HEK293 (cell line): Measurements from ENCODE around the gene SCGB3A1.

Source experiments
- CTCF ChIA-PET: fragments of 350-600 bp; formaldehyde crosslinking; extraction: SDS; loops from one replicate; lab custom pipeline; 2021; ENCODE audit warnings: antibody characterized with exemption; lab: Yijun Ruan, JAX
- POLR2A ChIA-PET: fragments of 300-600 bp; formaldehyde crosslinking; extraction: SDS; loops from one replicate; lab custom pipeline; 2020; ENCODE audit warnings: antibody characterized with exemption, inconsistent platforms; lab: Yijun Ruan, JAX
- H3K27ac ChIP-seq: fragments of 200-500 bp; sonication (Bioruptor generic); 2 replicates; pipeline ENCODE4 v1.5.1; 2014; ENCODE audit warnings: low read depth, low read length, control low read depth, inconsistent platforms; ENCODE audit errors: extremely low read depth
- H3K36me3 ChIP-seq, 2 experiments: fragments of 200-500 bp in 1 of 2; sonication (Bioruptor generic) in 1 of 2; 1 replicate in 1 of 2; 2 replicates in 1 of 2; pipeline ENCODE4 v1.5.1; 2014 to 2017; ENCODE audit warnings: inconsistent platforms in 2 of 2, low read length in 2 of 2; ENCODE audit not compliant: control insufficient read depth in 2 of 2, insufficient read depth in 1 of 2
- H3K4me1 ChIP-seq: fragments of 200-500 bp; sonication (Bioruptor generic); 2 replicates; pipeline ENCODE4 v1.5.1; 2014; ENCODE audit warnings: mild to moderate bottlenecking, low read length, inconsistent platforms; ENCODE audit not compliant: control insufficient read depth, insufficient read depth
- H3K4me3 ChIP-seq: 2 replicates; pipeline ENCODE4 v1.5.1; 2011; ENCODE audit warnings: low read depth, mild to moderate bottlenecking, control low read depth, low read length, moderate library complexity
- H3K9me3 ChIP-seq: fragments of 200-500 bp; sonication (Bioruptor generic); 2 replicates; pipeline ENCODE4 v1.5.1; 2014; ENCODE audit warnings: low read depth, low read length, inconsistent platforms; ENCODE audit not compliant: control insufficient read depth, insufficient read depth
- EGR2 ChIP-seq: fragments of 450-650 bp; formaldehyde crosslinking; IDR thresholded peaks from 2 replicates; pipeline ENCODE4 v1.5.1; 2016; ENCODE audit warnings: low read depth, missing biosample characterization, missing genetic modification characterization
- FEZF1 ChIP-seq: fragments of 450-650 bp; formaldehyde crosslinking; IDR thresholded peaks from 2 replicates; pipeline ENCODE4 v1.5.1; 2016; ENCODE audit warnings: missing biosample characterization, missing genetic modification characterization
- GFI1B ChIP-seq: fragments of 450-650 bp; formaldehyde crosslinking; IDR thresholded peaks from 2 replicates; pipeline ENCODE4 v1.5.1; 2016; ENCODE audit warnings: missing biosample characterization, missing genetic modification characterization
- HOXC10 ChIP-seq: sonication (generic); formaldehyde crosslinking; IDR thresholded peaks from 2 replicates; pipeline ENCODE4 v1.8.1; 2023; ENCODE audit warnings: mild to moderate bottlenecking, missing genetic modification reagents
- KLF8 ChIP-seq: fragments of 450-650 bp; formaldehyde crosslinking; IDR thresholded peaks from 2 replicates; pipeline ENCODE4 v1.5.1; 2016; ENCODE audit warnings: missing biosample characterization, missing genetic modification characterization
- PATZ1 ChIP-seq: fragments of 450-650 bp; formaldehyde crosslinking; IDR thresholded peaks from 2 replicates; pipeline ENCODE4 v1.5.1; 2016; ENCODE audit warnings: missing biosample characterization, missing genetic modification characterization
- PRDM6 ChIP-seq: fragments of 450-650 bp; formaldehyde crosslinking; IDR thresholded peaks from 2 replicates; pipeline ENCODE4 v1.5.1; 2017; ENCODE audit warnings: missing biosample characterization, missing genetic modification characterization
- SCRT1 ChIP-seq: fragments of 450-650 bp; formaldehyde crosslinking; IDR thresholded peaks from 2 replicates; pipeline ENCODE4 v1.5.1; 2016; ENCODE audit warnings: missing biosample characterization, missing genetic modification characterization, borderline replicate concordance
- TRIM28 ChIP-seq: IDR thresholded peaks from 2 replicates; pipeline ENCODE4 v1.6.1; 2011; ENCODE audit warnings: low read length, control low read depth, borderline replicate concordance
- ZBTB10 ChIP-seq: fragments of 450-650 bp; formaldehyde crosslinking; IDR thresholded peaks from 2 replicates; pipeline ENCODE4 v1.5.1; 2016; ENCODE audit warnings: missing biosample characterization, missing genetic modification characterization
- ZBTB48 ChIP-seq: fragments of 450-650 bp; formaldehyde crosslinking; IDR thresholded peaks from 2 replicates; pipeline ENCODE4 v1.5.1; 2016; ENCODE audit warnings: missing biosample characterization, missing genetic modification characterization
- ZEB2 ChIP-seq: fragments of 450-650 bp; formaldehyde crosslinking; IDR thresholded peaks from 2 replicates; pipeline ENCODE4 v1.5.1; 2016; ENCODE audit warnings: missing biosample characterization, missing genetic modification characterization
- ZNF362 ChIP-seq: fragments of 450-650 bp; formaldehyde crosslinking; IDR thresholded peaks from 2 replicates; pipeline ENCODE4 v1.5.1; 2016; ENCODE audit warnings: missing biosample characterization, missing genetic modification characterization
- ZNF37A ChIP-seq: fragments of 450-650 bp; IDR thresholded peaks from 2 replicates; pipeline ENCODE4 v1.5.1; 2018; ENCODE audit warnings: missing biosample characterization, missing genetic modification characterization
- ZNF416 ChIP-seq: fragments of 450-650 bp; formaldehyde crosslinking; IDR thresholded peaks from 2 replicates; pipeline ENCODE4 v1.5.1; 2016; ENCODE audit warnings: missing biosample characterization, missing genetic modification characterization
- ZNF449 ChIP-seq: fragments of 450-650 bp; formaldehyde crosslinking; IDR thresholded peaks from 2 replicates; pipeline ENCODE4 v1.5.1; 2017; ENCODE audit warnings: missing biosample characterization, mild to moderate bottlenecking, missing genetic modification characterization, moderate library complexity
- ZNF48 ChIP-seq: fragments of 450-650 bp; formaldehyde crosslinking; IDR thresholded peaks from 2 replicates; pipeline ENCODE4 v1.5.1; 2016; ENCODE audit warnings: missing biosample characterization, missing genetic modification characterization
- ZNF510 ChIP-seq: fragments of 450-650 bp; formaldehyde crosslinking; IDR thresholded peaks from 2 replicates; pipeline ENCODE4 v1.5.1; 2018; ENCODE audit warnings: mild to moderate bottlenecking, missing genetic modification characterization, missing biosample characterization; ENCODE audit not compliant: insufficient replicate concordance
- ZNF560 ChIP-seq: fragments of 450-650 bp; formaldehyde crosslinking; IDR thresholded peaks from 2 replicates; pipeline ENCODE4 v1.5.1; 2017; ENCODE audit warnings: missing biosample characterization, missing genetic modification characterization, borderline replicate concordance
- ZNF585B ChIP-seq: fragments of 450-650 bp; formaldehyde crosslinking; IDR thresholded peaks from 2 replicates; pipeline ENCODE4 v1.5.1; 2016; ENCODE audit warnings: missing biosample characterization, missing genetic modification characterization
- ZNF658 ChIP-seq: fragments of 450-650 bp; formaldehyde crosslinking; IDR thresholded peaks from 2 replicates; pipeline ENCODE4; 2016; ENCODE audit warnings: missing biosample characterization, missing genetic modification characterization
- ZNF677 ChIP-seq: fragments of 450-650 bp; IDR thresholded peaks from 2 replicates; pipeline ENCODE4 v1.5.0; 2018; ENCODE audit warnings: missing biosample characterization, mild to moderate bottlenecking, missing genetic modification characterization, moderate library complexity
- TF ChIP-seq, protein P1 (sequence below): fragments of 450-650 bp; formaldehyde crosslinking; IDR thresholded peaks from 2 replicates; pipeline ENCODE4 v1.5.1; 2016; ENCODE audit warnings: missing biosample characterization, missing genetic modification characterization
- TF ChIP-seq, protein P2 (sequence below): fragments of 450-650 bp; formaldehyde crosslinking; IDR thresholded peaks from 2 replicates; pipeline ENCODE4 v1.5.1; 2017; ENCODE audit warnings: missing biosample characterization, missing genetic modification characterization

Gene SCGB3A1

GRCh38 chr5:180618487-180618828 is 27.2 kb upstream of the SCGB3A1 start (continued):
- TF ChIP-seq, protein P1, sequence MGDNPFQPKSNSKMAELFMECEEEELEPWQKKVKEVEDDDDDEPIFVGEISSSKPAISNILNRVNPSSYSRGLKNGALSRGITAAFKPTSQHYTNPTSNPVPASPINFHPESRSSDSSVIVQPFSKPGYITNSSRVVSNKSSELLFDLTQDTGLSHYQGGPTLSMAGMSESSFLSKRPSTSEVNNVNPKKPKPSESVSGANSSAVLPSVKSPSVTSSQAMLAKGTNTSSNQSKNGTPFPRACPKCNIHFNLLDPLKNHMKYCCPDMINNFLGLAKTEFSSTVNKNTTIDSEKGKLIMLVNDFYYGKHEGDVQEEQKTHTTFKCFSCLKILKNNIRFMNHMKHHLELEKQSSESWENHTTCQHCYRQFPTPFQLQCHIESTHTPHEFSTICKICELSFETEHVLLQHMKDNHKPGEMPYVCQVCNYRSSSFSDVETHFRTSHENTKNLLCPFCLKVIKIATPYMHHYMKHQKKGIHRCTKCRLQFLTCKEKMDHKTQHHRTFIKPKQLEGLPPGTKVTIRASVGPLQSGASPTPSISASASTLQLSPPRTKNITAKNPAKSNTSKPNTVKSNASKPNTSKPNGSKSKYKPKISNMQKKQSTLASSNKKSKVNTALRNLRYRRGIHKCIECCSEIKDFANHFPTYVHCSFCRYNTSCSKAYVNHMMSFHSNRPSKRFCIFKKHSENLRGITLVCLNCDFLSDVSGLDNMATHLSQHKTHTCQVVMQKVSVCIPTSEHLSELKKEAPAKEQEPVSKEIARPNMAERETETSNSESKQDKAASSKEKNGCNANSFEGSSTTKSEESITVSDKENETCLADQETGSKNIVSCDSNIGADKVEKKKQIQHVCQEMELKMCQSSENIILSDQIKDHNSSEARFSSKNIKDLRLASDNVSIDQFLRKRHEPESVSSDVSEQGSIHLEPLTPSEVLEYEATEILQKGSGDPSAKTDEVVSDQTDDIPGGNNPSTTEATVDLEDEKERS (tag by site-specific recombination), result no peak
- TF ChIP-seq PRDM6 (tag by site-specific recombination), result no peak
- no peak for TF ChIP-seq ZNF585B (tag by site-specific recombination)
- TF ChIP-seq ZNF362 (tag by site-specific recombination), result no peak
- TF ChIP-seq ZNF658 (tag by site-specific recombination), result no peak
- TF ChIP-seq KLF8 (tag by site-specific recombination), result 0 out of 2 replicates have a peak, but pooled peaks have one; percentile 27
- no peak for TF ChIP-seq FEZF1 (tag by site-specific recombination)
- TF ChIP-seq ZNF416, result no peak
- no peak for TF ChIP-seq PATZ1 (tag by site-specific recombination)
- TF ChIP-seq ZBTB48 (tag by site-specific recombination), result no peak
- TF ChIP-seq GFI1B (tag by site-specific recombination), result no peak
- TF ChIP-seq ZNF510 (tag by site-specific recombination), result no peak
- peak; percentile 27; the same call in 1 of the 2 replicates for TF ChIP-seq EGR2 (tag by site-specific recombination)

DNA sequence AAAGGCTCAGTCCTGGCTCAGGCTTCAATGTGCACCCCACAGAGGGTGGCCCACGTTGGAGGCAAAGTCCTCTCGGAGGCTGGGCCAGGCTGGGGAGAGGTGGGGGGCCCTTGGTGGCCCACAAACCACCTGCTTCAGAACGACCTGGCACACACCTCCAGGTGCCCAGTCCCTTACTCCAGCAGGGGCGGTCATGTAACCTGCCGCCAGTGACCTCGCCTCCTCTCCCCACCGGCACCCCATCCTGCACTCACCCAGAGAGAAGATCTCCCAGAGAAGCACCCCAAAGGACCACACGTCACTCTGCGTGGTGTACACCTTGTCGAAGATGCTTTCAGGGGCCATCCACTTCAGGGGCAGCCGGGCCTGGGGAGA is 22.5 kb upstream of the SCGB3A1 start:
- POLR2A ChIA-PET, result no interaction called here
- no peak overlapping the region for H3K27ac ChIP-seq
- H3K9me3 ChIP-seq, result no peaks in the 10 kb centered on the region
- H3K4me3 ChIP-seq, result no peak overlapping the region
- peaks cover 0 to 32% of the 10 kb centered on the region in 2 experiments; a peak in 1 of 3 replicates for H3K36me3 ChIP-seq
- no peaks in the 10 kb centered on the region for H3K4me1 ChIP-seq
- CTCF ChIA-PET, result no interaction called here
- TF ChIP-seq SCRT1 (tag by site-specific recombination), result no peak
- no peak for TF ChIP-seq ZNF48 (tag by site-specific recombination)
- TF ChIP-seq ZNF37A (tag by site-specific recombination), result no peak
- TF ChIP-seq ZNF560 (tag by site-specific recombination), result no peak
- TF ChIP-seq, protein P2, sequence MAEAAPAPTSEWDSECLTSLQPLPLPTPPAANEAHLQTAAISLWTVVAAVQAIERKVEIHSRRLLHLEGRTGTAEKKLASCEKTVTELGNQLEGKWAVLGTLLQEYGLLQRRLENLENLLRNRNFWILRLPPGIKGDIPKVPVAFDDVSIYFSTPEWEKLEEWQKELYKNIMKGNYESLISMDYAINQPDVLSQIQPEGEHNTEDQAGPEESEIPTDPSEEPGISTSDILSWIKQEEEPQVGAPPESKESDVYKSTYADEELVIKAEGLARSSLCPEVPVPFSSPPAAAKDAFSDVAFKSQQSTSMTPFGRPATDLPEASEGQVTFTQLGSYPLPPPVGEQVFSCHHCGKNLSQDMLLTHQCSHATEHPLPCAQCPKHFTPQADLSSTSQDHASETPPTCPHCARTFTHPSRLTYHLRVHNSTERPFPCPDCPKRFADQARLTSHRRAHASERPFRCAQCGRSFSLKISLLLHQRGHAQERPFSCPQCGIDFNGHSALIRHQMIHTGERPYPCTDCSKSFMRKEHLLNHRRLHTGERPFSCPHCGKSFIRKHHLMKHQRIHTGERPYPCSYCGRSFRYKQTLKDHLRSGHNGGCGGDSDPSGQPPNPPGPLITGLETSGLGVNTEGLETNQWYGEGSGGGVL (tag by site-specific recombination), result no peak
- no peak for TF ChIP-seq ZEB2 (tag by site-specific recombination)
- TF ChIP-seq TRIM28, result no peak
- TF ChIP-seq ZNF449 (tag by site-specific recombination), result no peak
- TF ChIP-seq HOXC10 (CRISPR knock-in tag), result no peak
- TF ChIP-seq ZNF677 (tag by site-specific recombination), result no peak
- TF ChIP-seq ZBTB10 (tag by site-specific recombination), result no peak
